Islet precursor cell (in vitro differentiated cells): ENCODE results near the gene TNRC6A.
"Not testable (repeated sequence)": the region's sequence is repeated elsewhere in the genome, so short reads cannot be mapped to it uniquely, and the experiment has no call there.

Source experiments
- DNase-seq: peaks from one replicate; pipeline ENCODE4 v3.0.0-alpha.2; 2018

TNRC6A gene

DNA sequence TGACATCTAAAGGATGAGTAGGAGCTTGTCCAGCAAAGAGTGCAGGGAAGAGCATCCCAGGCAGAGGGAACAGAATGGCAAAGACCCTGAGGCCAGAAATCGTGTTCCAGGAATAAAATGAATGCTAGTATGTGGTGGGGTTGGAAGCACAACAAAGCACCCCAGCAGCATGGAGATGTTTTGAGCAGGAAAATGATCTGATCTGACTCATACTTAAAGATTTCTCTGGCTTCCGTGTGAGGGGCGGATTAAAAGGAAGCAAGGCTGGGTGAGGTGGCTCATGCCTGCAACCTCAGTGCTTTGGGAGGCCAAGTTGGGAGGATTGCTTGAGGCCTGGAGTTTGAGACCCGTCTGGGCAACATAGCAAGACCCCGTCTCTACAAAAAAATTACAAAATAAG is 118.6 kb downstream of the TNRC6A start:
- no peak for DNase-seq

- DNase-seq = no peak
Measured at GRCh38 chr16:24849641-24850040, 120.2 kb downstream of the TNRC6A start.

- no peak for DNase-seq
Measured at GRCh38 chr16:24850289-24850938, 121.0 kb downstream of the TNRC6A start.

GRCh38 chr16:24851700-24852099 is 122.2 kb downstream of the TNRC6A start:
- DNase-seq = no peak

GRCh38 chr16:24852281-24852721 is 122.8 kb downstream of the TNRC6A start:
- DNase-seq = no peak

DNA sequence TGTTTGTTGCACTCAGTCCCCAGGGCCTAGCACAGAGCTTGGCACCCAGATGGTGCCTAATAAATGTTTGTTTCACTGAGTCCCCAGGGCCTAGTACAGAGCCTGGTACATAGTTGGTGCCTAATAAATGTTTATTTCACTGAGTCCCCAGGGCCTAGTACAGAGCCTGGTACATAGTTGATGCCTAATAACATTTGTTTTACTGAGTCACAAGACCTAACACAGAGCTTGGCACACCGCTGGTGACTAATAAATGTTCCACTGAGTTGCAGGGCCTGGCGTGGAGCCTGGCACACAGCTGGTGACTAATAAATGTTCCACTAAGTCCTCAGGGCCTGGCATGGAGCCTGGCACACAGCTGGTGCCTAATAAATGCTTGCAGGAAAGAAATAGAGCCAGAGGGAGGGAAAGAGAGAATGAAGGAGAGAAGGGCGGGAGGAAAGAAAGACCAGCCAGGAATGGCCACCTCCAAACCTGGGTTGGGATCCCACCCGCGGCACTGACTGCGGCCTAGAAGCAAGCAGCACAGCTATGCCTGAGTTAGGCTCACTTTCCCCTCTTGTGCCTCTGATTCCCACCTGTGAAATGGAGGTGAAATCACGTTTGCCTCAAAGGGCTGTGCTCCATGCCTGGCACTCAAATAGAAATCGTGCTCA is 123.8 kb downstream of the TNRC6A start:
- no peak for DNase-seq

- no peak for DNase-seq
Measured at GRCh38 chr16:24853830-24854229, 124.4 kb downstream of the TNRC6A start.

DNA sequence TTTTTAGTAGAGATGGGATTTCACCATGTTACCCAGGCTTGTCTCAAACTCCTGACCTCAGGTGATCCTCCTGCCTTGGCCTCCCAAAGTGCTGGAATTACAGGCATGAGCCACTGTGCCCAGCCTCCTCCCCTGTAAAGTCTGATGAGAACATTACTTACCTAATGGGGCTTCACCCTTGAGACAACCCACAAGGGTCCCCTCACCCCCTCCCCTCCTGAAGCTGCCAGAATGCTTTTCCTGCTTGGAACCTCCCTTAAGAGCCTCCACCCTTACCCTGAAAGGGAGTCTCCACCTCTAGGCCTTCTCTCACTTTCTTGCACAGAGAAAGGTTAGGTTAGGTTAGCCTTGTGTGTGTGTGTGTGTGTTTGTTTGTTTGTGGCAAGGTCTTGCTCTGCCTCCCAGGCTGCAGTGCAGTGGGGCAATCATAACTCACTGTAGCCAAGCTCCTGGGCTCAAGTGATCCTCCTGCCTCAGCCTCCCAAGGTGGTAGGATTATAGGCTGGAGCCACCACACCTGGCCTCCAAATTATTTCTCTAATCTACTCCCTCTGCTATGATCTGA is 125.2 kb downstream of the TNRC6A start:
- no peak for DNase-seq

GRCh38 chr16:24855678-24856077 is 126.2 kb downstream of the TNRC6A start:
- no peak for DNase-seq

DNA sequence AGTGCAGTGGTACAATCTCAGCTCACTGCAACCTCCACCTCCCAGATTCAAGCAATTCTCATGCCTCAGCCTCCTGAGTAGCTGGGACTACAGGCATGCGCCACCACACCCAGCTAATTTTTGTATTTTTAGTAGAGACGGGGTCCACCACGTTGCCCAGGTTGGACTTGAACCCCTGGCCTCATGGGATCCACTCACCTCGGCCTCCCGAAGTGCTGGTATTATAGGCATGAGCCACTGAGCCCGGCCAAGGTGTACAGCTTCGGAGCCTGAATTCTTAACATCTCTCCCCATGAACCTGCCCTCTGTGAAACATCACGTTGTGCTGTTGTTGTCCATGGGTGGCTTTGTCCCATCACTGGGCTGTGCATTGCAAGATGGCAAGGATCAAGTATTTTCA is 127.4 kb downstream of the TNRC6A start:
- DNase-seq = not testable (repeated sequence)

GRCh38 chr16:24858219-24859041 is 129.0 kb downstream of the TNRC6A start:
- peak; percentile 85 for DNase-seq

DNA sequence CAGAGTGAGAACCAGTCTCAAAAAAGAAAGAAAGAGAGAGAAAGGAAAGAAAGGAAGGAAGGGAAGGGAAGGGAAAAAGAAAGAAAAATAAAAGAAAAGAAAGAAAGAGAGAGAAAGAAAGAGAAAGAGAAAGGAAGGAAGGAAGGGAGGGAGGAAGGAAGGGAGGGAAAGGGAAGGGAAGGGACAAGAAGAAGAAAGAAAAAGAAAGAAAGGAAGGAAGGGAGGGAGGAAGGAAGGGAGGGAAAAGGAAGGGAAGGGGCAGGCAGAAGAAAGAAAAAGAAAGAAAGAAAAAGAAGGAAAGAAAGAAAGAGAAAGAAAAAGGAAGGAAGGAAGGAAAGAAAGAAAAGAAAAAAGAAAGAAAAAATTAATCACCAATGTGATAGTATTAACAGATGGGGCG is 132.0 kb downstream of the TNRC6A start:
- no peak for DNase-seq

- no peak for DNase-seq
Measured at GRCh38 chr16:24863582-24864437, 134.4 kb downstream of the TNRC6A start.

GRCh38 chr16:24869033-24869432 is 139.6 kb downstream of the TNRC6A start:
- peak; percentile 22 for DNase-seq

DNA sequence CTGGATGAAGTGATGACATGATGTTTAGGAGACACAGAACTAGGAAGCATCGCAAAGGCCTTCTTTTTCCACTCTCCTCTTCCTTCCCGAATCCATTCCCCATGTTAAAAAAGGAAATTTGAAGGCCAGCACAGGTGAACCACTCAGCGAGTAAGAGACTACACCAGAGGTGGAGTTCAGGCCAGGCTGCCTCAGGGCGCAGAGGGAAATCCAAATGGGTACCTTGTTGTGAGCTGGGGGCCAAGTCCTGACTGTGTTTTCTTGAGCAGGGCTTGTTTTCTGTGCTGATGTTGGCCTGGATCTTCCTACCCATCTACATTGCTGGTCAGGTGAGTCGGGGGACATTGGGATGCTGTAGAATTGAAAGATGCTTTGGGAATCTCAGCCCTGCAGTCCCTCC is 142.4 kb downstream of the TNRC6A start:
- DNase-seq = peak; percentile 22

- DNase-seq = no peak
Measured at GRCh38 chr16:24873028-24873427, 143.6 kb downstream of the TNRC6A start.

DNA sequence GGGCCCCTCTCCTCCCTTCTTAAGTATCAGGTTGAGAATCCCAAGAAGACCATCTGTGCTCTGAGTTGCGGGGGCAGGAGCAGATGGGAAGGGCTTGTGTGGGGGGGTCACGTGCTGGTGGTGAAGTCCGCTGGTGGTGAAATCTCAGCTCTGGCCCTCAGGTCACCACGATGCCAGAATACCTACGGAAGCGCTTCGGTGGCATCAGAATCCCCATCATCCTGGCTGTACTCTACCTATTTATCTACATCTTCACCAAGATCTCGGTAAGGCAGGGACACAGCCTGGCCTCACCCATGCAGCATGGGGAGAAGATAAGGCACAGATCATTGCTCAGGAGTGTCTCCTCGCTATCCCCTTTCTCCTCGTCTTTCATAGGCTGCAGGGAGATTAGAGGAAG is 146.0 kb downstream of the TNRC6A start:
- DNase-seq = no peak
